Activated CD8-positive, alpha-beta memory T cell treated with anti-CD3 and anti-CD28 coated beads for 4 hours (primary cell): ENCODE data around the gene TM4SF18.

ENCODE experiments used
- DNase-seq, 2 donors: peaks; one replicate each; pipeline ENCODE4 v3.0.0-alpha.2; 2020; ENCODE audit warnings: low read depth in 2 of 2

TM4SF18 gene

DNA sequence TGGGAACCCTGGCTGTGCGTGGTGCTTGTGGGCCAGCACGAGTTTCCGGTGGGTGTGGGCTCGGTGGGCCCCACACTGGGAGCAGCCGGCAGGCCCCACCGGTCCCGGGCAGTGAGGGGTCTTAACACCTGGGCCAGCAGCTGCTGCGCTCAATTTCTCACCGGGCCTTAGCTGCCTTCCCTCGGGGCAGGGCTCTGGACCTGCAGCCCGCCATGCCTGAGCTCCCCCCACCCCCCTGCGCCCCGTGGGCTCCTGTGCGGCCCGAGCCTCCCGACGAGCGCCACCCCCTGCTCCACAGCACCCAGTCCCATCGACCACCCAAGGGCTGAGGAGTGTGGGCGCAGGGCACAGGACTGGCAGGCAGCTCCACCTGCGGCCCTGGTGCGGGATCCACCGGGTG, 49.4 kb downstream of the TM4SF18 start:
- DNase-seq, result no peak

DNA sequence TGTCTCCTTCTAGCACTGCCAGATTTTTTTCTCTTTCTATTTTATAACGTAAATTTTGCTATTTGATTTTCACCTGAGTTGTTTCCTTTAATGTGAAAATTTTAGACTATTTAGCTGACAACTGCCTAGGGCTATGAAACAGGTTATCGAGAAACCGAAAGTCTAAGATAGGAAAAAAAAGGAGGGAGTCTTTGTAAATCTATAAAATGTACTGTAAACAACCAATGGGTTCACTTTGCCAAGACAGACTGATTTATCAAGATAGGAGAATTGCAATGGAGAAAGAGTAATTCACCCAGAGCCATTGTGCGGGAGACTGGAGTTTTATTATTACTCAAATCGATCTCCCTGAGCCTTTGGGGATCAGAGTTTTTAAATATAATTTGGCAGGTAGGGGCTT, 50.0 kb downstream of the TM4SF18 start:
- DNase-seq, result no peak

DNA sequence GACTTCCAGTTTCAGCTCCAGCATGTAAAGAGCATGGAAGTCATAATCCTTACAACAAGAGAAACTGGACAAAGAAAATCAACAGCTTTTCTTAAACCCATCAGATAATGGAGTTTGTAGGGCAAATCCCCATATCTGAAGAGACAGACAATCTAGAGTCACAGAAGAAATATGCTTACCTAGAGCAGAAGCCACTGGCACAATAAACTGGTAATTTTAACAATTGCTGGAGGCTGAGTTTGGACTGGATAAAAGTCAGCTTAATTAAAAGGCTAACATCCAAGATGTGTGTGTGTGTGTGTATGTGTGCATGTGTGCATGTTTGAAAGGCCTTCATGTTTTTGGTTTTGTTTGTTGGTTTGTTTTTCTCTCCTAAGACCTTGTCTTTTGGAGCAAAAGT, 50.6 kb downstream of the TM4SF18 start:
- no peak for DNase-seq

DNA sequence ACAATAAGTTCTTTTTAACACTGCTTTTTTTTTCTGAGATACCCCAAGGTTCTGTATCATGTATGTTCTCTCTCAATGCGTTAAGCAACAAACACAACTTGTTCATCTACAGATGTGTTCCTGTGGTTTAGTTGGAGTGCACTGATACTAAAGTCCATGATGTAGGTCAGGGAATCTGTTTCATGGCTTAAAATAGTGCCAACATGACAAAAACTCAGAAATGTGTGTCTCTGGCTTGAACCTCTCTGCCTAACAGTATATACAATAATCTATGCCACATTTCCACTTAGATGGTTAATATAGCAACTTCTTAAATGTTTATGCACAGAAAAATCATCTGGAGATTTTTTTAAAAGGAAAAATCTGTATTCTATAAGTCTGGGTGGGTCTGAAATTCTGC, 51.1 kb downstream of the TM4SF18 start:
- no peak for DNase-seq

DNA sequence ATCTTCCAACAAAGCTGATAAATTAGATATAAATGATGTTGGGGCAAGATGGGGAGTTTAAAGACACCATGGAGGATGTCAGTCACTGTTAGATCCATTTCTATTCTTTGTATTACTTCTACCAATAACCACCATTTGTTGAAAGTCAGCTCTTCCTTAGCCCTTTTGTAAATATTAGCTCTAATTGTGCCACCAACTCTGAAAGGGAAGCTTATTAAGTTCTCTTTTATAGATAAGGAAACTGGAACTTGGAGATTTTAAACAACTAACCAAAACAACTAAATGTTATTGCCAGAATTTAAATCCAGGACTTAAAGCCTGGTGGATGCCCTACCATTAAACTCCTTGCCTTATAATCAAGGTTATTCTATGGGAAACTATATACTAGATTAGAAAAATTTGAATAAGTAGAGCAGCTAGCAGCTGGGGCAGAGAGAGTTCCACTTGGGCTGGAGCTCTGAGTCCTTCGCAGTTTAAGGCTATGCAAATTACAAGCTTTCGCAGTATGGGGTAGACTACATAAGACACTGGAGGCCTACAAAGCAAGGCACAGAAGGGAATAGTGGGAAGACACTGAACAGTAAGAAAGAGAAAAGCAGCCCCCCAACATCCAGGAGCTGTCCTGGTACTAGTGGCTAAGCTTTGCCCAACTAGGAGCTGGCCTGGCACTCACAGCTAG, 52.6 kb downstream of the TM4SF18 start:
- DNase-seq, result no peak

DNA sequence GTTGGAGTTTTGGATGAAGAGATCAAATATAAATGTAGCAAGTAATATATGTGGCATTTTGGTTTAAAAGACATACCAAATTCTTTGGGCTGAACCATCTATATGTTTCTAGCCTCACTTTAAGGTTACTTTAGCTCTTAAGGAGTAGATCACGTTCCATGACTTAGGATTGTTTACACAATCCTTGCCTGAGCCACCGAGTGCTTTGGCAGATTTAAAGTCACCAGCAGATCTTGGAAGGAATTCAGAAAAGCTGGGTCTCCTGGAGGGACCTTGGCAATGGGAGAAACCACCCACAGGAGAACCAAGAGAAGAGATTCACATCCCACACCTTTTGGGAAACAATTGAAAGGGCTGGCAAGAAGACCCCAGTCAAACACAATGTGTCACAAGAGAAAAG, 54.5 kb downstream of the TM4SF18 start:
- no peak for DNase-seq

DNA sequence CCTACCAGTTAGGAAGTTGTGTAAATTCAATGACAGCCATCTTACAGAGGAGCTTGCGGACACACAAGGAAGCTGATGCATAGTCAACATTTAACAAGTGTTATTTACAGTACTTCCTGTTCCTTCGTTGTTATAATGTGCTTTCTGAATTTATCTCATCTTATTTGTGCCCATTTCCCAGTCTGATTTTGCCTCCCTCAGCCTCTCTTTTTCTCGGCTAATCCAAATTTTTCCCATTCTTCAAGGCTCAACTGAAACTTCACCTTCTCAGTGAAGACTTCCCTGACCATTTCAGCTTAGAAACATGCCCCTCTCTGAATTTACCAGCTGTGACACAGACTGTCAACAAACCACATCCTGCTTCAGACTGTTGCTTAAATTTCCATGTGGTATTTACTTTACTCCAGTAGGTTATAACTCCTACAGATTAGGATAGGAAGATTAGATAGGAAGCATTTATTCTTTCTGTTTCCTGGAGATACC, 56.1 kb downstream of the TM4SF18 start:
- DNase-seq, result no peak

DNA sequence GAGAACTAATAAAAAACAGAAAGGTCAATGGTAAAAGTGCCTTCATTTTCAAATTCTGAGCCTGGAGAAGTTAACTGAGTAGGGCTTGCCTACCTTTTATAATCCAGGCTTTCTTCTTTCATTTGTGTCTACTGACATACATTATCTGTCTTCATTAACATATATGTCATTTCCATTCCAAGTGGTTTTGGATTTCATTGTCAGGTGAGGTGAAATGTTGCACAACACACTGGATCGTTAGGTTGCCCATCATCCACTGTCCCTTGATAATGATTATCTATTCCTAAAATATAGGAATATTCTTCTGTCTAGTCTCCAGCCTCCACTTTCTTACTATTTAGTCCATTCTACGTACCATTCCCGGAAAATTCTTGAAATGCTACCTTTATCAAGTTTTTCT, 56.8 kb downstream of the TM4SF18 start:
- DNase-seq, result no peak

DNA sequence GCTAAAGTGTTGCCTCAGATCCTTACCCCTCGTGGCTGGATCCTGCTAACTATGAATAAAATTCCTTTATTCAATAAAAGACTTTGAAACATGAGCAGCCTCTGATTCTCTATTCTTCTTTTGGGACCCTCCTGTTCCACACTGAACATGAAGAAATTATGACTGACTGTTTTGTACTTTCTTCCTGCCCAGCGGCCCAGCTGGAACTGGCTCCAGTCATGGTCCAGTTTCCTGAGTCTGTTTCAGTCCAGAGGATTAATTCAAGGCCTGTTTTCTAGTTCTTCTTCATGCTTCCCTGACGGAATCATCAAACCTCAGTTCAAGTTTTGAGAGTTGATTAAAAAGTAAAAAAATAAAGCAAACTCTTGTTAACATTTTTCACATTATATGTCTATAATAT, 59.2 kb downstream of the TM4SF18 start:
- no peak for DNase-seq

DNA sequence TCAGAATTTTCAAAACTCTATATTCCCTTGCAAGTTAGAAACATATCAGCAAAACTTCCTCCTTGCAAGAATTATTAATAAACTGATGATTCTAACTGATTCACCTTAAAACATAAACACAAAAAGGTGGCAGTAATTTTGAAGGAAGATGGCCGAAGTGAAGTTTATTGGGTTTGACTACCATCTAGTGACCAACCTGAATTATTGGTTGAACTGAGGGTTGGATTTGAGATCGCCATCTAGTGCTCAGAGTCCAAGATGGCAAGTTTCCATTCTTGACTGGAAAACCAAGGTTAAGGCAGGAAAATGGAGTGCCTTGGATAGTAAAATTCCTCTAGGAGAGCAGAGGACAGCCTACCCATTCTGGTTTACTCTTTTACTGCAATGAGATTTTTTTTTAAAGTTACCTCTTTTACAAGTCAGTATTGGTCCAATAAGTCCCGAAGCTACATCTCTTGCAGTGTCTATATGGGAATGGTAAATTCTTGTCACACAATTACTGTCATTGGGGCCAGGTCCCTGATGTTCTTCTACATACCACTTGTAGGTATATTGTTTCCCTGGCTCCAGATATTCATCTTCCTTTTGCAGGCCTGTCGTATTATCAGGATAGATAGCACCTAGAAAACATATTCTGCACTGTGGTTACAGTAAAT, 60.2 kb downstream of the TM4SF18 start:
- DNase-seq, result peak in 1 of 2 donors; percentile 11

DNA sequence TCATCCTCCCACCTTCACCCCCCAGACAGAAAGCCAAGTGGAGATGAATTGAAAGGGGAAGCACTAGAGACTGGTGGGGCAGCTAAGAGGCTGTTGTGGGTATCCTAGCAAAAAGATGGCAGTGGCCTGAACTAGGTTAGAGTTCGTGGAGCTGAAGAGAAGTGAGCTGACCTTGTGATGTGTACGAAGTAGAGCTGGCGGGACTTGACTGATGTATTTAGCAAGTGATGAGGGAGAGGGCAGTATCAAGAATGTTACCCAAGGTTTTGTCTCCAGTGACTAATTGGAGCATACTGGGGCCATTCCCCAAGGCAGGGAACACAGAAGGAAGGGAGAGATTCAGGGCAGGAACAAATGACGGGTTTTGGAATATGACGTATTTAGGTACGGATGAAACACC, 61.8 kb downstream of the TM4SF18 start:
- DNase-seq, result no peak

DNA sequence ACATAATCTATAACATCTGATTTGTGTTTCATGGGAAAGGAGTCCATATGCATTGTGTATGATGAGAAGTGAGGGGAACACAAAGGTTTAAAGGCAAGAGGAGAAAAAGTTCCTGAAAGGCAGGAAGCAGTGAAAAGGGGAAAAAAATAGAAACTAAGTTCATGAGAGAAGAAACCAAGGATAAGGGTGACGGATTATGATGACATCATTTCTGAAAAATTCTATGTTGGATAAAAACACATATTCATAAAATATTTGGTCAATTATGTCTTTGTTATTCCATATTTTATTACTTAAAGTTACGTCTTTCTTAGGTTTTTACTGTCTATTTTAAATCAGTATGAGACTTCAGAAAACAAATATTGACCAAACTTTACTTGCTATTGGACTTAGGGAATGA, 63.3 kb downstream of the TM4SF18 start:
- DNase-seq, result no peak

DNA sequence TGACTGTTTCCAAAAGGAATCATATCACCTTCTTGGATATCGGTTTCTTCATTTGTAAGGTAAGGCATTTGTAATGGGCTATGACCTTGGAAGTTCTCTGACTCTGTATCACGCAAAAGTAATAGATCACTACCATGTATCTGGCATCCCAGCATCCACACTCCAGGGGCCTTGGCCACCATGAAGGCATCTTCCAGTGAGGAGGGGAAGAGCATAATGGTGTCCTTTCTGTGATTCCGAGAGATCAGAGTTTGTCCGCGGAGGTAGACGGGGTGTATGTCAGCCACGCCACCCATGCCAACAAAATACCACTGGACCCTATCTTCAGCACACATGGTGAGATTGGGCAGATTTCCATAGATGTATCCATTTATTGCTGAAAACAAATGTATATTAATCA, 63.7 kb downstream of the TM4SF18 start:
- no peak for DNase-seq
